Fibroblast of lung (primary cell): ENCODE measurements around the gene TFEC.

Experiments used
- EZH2 ChIP-seq: IDR thresholded peaks from 2 replicates; pipeline ENCODE4 v1.5.1; 2012; ENCODE audit warnings: low read length, control low read depth, mild to moderate bottlenecking; ENCODE audit errors: missing control alignments
- TF ChIP-seq, protein P1 (sequence below), 2 donors: IDR thresholded peaks in 1 of 2; conservative IDR thresholded peaks in 1 of 2; 1 replicate in 1 of 2; 2 replicates in 1 of 2; pipeline ENCODE4 v1.5.1; 2011 to 2012; ENCODE audit warnings: low read length in 2 of 2, control low read depth in 1 of 2, inconsistent platforms in 1 of 2, low read depth in 1 of 2, mild to moderate bottlenecking in 1 of 2

DNA sequence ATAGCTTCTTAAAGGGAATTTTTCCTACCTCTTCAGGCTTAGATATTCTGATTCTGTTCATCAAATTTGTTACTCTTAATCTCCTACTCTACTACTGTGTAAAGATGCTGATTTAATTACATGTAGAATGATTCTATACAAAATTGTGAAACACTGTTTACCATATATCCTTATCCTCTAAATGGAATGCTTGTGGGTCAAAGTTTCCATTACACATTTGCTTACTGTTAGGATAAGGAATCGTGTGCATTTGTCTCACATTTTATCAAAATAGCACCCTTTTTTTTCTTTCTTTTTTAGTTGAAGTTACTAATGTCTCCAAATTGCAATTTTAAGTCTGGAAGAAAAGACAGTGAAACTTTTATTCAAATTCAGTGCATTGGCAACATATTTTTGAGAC lies 65.3 kb downstream of the TFEC start:
- TF ChIP-seq, protein P1, sequence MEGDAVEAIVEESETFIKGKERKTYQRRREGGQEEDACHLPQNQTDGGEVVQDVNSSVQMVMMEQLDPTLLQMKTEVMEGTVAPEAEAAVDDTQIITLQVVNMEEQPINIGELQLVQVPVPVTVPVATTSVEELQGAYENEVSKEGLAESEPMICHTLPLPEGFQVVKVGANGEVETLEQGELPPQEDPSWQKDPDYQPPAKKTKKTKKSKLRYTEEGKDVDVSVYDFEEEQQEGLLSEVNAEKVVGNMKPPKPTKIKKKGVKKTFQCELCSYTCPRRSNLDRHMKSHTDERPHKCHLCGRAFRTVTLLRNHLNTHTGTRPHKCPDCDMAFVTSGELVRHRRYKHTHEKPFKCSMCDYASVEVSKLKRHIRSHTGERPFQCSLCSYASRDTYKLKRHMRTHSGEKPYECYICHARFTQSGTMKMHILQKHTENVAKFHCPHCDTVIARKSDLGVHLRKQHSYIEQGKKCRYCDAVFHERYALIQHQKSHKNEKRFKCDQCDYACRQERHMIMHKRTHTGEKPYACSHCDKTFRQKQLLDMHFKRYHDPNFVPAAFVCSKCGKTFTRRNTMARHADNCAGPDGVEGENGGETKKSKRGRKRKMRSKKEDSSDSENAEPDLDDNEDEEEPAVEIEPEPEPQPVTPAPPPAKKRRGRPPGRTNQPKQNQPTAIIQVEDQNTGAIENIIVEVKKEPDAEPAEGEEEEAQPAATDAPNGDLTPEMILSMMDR (conservative IDR thresholded peaks at IDR 0.05 in 1 of 2, IDR thresholded peaks at IDR 0.05 in 1 of 2; ENCODE audit: low read depth in 1 of 2, low read length in 2 of 2), result no peak
- no peak for TF ChIP-seq EZH2
